ELF-1 (cell line): Measurements from ENCODE around the gene PDE12.
"Not testable (repeated sequence)": the region's sequence is repeated elsewhere in the genome, so short reads cannot be mapped to it uniquely, and the experiment has no call there.

ENCODE experiments used
- DNase-seq: peaks from one replicate; pipeline ENCODE4 v3.0.0-alpha.2; 2016; ENCODE audit warnings: low read depth, low spot score

The PDE12 gene

DNA sequence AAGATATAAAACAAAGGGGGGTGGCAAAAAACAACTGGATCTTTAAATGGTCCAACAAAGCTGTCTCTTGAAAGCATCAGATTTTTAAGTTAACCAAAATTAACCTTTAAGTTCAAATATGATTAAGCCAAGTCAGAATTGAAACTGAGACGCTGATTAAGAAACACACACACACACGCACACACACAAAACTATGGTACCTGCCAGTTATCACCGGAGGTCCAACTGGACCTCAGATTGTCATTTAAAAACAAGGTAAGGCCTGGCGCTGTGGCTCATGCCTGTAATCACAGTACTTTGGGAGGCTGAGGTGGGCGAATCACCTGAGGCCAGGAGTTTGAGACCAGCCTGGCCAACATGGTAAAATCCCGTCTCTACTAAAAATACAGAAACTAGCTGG is 30.7 kb downstream of the PDE12 start:
- no peak for DNase-seq

DNA sequence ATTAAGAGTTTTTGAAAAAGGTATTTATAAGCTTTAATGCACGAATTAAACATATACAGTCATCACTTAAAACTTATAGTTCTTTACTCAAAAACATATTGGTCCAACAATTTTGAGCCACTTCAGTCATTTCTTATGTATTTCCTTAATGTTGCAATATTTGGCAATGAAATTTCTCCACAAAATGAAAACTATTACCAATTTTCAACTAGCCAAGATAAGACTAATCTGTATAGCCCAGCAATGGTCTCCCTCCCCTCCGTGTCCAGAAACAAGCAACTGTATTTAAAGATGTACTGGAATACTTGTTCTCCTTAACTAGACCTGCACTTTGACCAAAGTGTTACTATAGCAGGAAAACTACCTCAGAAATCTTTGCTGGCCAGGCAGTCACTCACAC is 31.8 kb downstream of the PDE12 start:
- DNase-seq, result no peak

DNA sequence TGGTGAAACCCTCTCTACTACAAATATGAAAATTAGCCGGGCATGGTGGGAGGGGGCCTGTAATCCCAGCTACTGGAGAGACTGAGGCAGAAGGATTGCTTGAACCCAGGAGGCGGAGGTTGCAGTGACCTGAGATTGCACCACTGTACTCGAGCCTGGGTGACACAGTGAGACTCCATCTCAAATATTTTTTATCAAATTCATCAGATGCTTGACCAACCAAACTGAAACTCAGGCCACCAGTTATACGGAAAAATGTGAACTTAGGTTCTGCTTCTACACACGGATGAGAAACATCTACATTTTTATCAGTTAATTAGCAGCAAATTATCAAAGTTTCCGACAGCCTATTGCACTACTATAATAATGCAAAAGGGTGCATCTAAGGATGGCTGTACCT is 36.2 kb downstream of the PDE12 start:
- DNase-seq, result no peak

GRCh38 chr3:57594144-57594543 is 38.1 kb downstream of the PDE12 start:
- no peak for DNase-seq

DNA sequence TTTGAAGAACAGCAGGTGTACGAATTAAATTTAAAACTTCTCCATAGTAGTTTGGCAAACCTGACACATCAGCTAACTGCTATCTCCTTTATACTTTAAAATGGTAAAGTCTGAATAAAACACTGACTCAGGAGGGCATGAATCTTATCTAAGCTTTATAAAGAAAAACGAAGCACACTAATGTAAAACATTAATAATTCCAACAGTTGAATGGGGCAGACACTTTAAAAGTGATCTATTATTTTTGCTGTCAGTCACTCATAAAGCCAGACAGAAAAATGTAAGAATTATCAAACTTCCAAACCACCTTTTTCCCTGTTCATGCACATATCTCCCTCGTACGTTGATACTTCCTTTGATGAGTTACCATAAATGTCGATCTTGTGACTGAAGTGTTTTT is 38.5 kb downstream of the PDE12 start:
- DNase-seq, result no peak

- peak; percentile 85 for DNase-seq
Observed at GRCh38 chr3:57596495-57597126, 40.5 kb downstream of the PDE12 start.

GRCh38 chr3:57597127-57597923 is 41.3 kb downstream of the PDE12 start, which contains the start of gene ARF4:
TSS of gene ARF4 (minus strand) at chr3:57597344. CDS start at chr3:57597140, 204 bp downstream.
- DNase-seq, result peak; percentile 100

DNA sequence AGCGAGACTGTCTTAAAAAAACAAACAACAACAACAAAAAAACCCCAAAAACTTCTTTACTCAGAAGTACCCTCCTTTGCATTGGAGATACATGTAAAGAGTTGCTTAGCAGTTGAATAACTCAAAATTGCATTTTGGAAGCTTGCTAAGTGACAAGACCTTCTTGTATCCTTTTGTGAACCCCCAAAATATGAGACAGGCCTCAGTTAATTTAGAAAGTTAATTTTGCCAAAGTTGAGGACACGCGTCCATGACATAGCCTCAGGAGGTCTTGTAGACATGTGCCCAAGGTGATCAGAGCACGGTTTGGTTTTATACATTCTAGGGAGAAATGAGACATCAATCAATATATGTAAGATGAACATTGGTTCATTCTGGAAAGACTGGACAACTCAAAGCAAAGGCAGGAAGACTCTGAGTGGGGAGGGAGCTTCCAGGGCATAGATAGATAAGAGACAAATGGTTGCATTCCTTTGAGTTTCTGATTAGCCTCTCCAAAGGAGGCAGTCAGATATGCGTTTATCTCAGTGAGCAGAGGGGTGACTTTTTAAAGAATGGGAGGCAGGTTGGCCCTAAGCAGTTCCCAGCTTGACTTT is 42.8 kb downstream of the PDE12 start:
- peak; percentile 26 for DNase-seq

- DNase-seq, result no peak
Observed at GRCh38 chr3:57600195-57600594, 44.1 kb downstream of the PDE12 start.

- DNase-seq, result no peak
Observed at GRCh38 chr3:57604971-57605370, 48.9 kb downstream of the PDE12 start.

- DNase-seq, result no peak
Observed at GRCh38 chr3:57605683-57606082, 49.6 kb downstream of the PDE12 start.

GRCh38 chr3:57611870-57612269 is 55.8 kb downstream of the PDE12 start:
- not testable (repeated sequence) for DNase-seq

DNA sequence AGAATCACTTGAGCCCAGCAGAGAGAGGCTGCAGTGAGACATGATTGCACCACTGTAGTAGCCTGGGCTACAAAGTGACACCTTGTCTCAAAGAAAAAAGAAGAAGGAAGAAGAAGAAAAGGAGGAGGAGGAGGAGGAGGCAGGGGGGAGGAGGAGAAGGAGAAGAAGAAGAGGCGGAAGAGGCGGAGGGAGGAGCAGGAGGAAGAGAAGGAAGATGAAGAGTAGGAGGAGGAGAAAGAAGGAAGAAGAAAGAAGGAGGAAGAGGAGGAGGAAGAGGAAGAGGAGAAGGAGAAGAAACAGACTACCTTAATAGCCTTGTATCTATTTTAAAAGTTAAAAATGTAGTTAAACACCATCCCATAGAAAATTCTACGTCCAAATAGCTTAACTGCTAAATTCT is 60.2 kb downstream of the PDE12 start:
- DNase-seq, result no peak
